Measurements from ENCODE around the gene LCN9. TPM values are rescaled to one million over a fixed set of nuclear protein-coding genes. Genes with fewer than 3 reads are reported as not detected.

LCN9 gene
- total RNA-seq, 1 experiment from 2014 or later = 0.52 TPM

GRCh38 chr9:135684691-135685090, 21.6 kb downstream of the LCN9 start:
- H2BK20ac ChIP-seq (ENCODE audit: low read depth, low read length, poor library complexity, severe bottlenecking) = no peak overlapping the region
- H2AFZ ChIP-seq (ENCODE audit: low read length) = no peak overlapping the region
- H3K14ac ChIP-seq (ENCODE audit: insufficient read depth, low read length) = no peak overlapping the region
- no peak overlapping the region for H4K5ac ChIP-seq (ENCODE audit: insufficient read length, low read depth, low read length)
- H3K23ac ChIP-seq (ENCODE audit: insufficient read length, low read depth, low read length) = no peak overlapping the region
- H3K79me2 ChIP-seq (ENCODE audit: insufficient read depth, low read length) = no peaks in the 10 kb centered on the region
- H3K4ac ChIP-seq (ENCODE audit: low read depth, low read length) = no peak overlapping the region
- Mint-ChIP-seq H3K36me3 (ENCODE audit: insufficient read depth in 1 of 3, low read depth in 3 of 3) (no peaks in the 10 kb centered on the region; a peak in 1 of 7 replicates), H3K27me3 (ENCODE audit: low read depth) (no peaks in the 10 kb centered on the region; the same call in 1 of the 2 replicates), H3K4me3 (no peak overlapping the region), H3K27ac (no peak overlapping the region), H3K4me1 (peaks cover 9 to 11% of the 10 kb centered on the region in 2 experiments), H3K9me3 (peaks cover 2 to 3% of the 10 kb centered on the region in 2 experiments; a peak in 3 of 5 replicates)
- no peak overlapping the region for H3K4me2 ChIP-seq (ENCODE audit: insufficient read depth, insufficient read length, low read length)
- H4K91ac ChIP-seq (ENCODE audit: insufficient read length, low read depth, low read length) = no peak overlapping the region
- H2AK5ac ChIP-seq (ENCODE audit: insufficient read length, low read length) = no peak overlapping the region
- no peak for DNase-seq
- no peak overlapping the region for H3T11ph ChIP-seq (ENCODE audit: low read length)
- H3K9me3 ChIP-seq (ENCODE audit: control insufficient read depth, low read depth, low read length) = no peaks in the 10 kb centered on the region
- H3K27ac ChIP-seq (ENCODE audit: insufficient read length, low read depth, low read length) = no peak overlapping the region
- no peak overlapping the region for H2BK120ac ChIP-seq (ENCODE audit: low read depth, low read length, poor library complexity, severe bottlenecking)
- H2BK5ac ChIP-seq (ENCODE audit: insufficient read length, low read length) = no peak overlapping the region
- H3K9ac ChIP-seq (ENCODE audit: extremely low read depth, insufficient read length, low read length) = no peak overlapping the region
- H4K20me1 ChIP-seq (ENCODE audit: control insufficient read depth, insufficient read depth, insufficient read length) = no peaks in the 10 kb centered on the region
- no peak overlapping the region for H3K18ac ChIP-seq (ENCODE audit: insufficient read length, low read depth, low read length)
- H2BK12ac ChIP-seq (ENCODE audit: insufficient read length, low read depth, low read length) = no peak overlapping the region
- H3K56ac ChIP-seq (ENCODE audit: insufficient read length, low read depth, low read length) = no peak overlapping the region
- TF ChIP-seq, protein P1, sequence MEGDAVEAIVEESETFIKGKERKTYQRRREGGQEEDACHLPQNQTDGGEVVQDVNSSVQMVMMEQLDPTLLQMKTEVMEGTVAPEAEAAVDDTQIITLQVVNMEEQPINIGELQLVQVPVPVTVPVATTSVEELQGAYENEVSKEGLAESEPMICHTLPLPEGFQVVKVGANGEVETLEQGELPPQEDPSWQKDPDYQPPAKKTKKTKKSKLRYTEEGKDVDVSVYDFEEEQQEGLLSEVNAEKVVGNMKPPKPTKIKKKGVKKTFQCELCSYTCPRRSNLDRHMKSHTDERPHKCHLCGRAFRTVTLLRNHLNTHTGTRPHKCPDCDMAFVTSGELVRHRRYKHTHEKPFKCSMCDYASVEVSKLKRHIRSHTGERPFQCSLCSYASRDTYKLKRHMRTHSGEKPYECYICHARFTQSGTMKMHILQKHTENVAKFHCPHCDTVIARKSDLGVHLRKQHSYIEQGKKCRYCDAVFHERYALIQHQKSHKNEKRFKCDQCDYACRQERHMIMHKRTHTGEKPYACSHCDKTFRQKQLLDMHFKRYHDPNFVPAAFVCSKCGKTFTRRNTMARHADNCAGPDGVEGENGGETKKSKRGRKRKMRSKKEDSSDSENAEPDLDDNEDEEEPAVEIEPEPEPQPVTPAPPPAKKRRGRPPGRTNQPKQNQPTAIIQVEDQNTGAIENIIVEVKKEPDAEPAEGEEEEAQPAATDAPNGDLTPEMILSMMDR (conservative IDR thresholded peaks at IDR 0.05) = no peak
- no peak overlapping the region for H4K8ac ChIP-seq (replicated peaks; ENCODE audit: insufficient read length, low read depth, low read length)
- no peaks in the 10 kb centered on the region for H3K4me1 ChIP-seq (ENCODE audit: insufficient read depth, low read length)
- H2BK15ac ChIP-seq (ENCODE audit: low read depth, low read length) = no peak overlapping the region
- no peaks in the 10 kb centered on the region for H3K79me1 ChIP-seq (ENCODE audit: insufficient read depth, low read depth, low read length, poor library complexity, severe bottlenecking)
- WGBS (ENCODE audit: extremely low coverage, insufficient read length, low lambda C conversion rate) = no CpG with 5 or more reads among the region's 17 CpGs
- H3K27me3 ChIP-seq (ENCODE audit: insufficient read depth, low read length) = no peaks in the 10 kb centered on the region
- no peaks in the 10 kb centered on the region for H3K23me2 ChIP-seq (ENCODE audit: insufficient read length, low read depth, low read length, poor library complexity, severe bottlenecking)
